ENCODE results near the gene PLA2G3. TPM values are rescaled to one million over a fixed set of nuclear protein-coding genes. Genes with fewer than 3 reads are reported as not detected.

PLA2G3 gene
- total and polyA plus RNA-seq, 2 of the 13 experiments (the other 11 are each of a cell fraction or from before 2014, with no cell fraction given): 0.12 to 0.42 TPM

DNA sequence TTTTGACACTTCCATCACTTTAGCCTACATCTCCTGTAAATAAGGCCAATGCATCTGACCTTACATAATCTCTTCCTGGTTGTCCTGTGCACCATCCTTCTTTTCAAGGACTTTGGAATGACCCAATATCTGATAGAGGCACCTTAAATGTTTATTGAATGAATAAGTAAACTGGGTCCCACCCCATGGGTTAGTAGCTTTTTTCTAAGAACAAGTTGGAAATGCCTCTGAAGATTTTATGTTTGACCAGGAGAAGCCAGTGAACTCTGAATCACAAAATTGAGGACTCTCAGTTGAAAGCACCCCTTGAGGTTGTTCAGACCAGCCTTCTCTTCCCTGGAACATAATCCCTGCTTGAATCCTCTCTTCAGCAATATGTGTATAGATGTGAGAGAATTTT is 21.1 kb upstream of the PLA2G3 start:
- Histone ChIP-seq H2AFZ (ENCODE audit: low read length) (no peak overlapping the region), H3K9ac (ENCODE audit: insufficient read depth, low read depth, low read length) (peak overlapping the region; percentile 87), H3K27ac (ENCODE audit: extremely low read length, insufficient read depth, low read length) (no peak overlapping the region), H3K36me3 (replicated peaks in 1 of 2; ENCODE audit: control insufficient read depth in 1 of 2, insufficient read depth in 2 of 2, low read length in 2 of 2) (peaks cover 3 to 13% of the 10 kb centered on the region in 2 experiments; a peak in 4 of 5 replicates), H3K4me1 (ENCODE audit: insufficient read depth, low read length) (peaks cover 29% of the 10 kb centered on the region), H3K4me2 (ENCODE audit: low read depth, low read length) (peak overlapping the region; percentile 73), H3K4me3 (replicated peaks in 1 of 3; ENCODE audit: insufficient read depth in 1 of 3, low read depth in 2 of 3, low read length in 3 of 3) (peak overlapping the region; percentile 84 to 92 (median 90); a peak in 5 of 6 replicates), H3K79me2 (ENCODE audit: insufficient read depth, low read length) (peaks cover 34% of the 10 kb centered on the region), H3K27me3 (ENCODE audit: control insufficient read depth in 1 of 2, insufficient read depth in 2 of 2, low read length in 2 of 2) (no peaks in the 10 kb centered on the region; a peak in 1 of 5 replicates), H3K9me3 (ENCODE audit: low read length) (no peaks in the 10 kb centered on the region), H4K20me1 (ENCODE audit: insufficient read depth, low read length) (peaks cover 5% of the 10 kb centered on the region; the same call in 1 of the 2 replicates)
- TF ChIP-seq BCL6 (CRISPR knock-in tag; IDR thresholded peaks at IDR 0.05): 0 out of 2 replicates have a peak, but pooled peaks have one; percentile 10
- TF ChIP-seq FOXA1 (IDR thresholded peaks at IDR 0.05): no peak
- 0 out of 2 replicates have a peak, but pooled peaks have one; percentile 16 for TF ChIP-seq FOXA1 (CRISPR knock-in tag; IDR thresholded peaks at IDR 0.05)
- TF ChIP-seq FOXA3 (CRISPR knock-in tag; IDR thresholded peaks at IDR 0.05): 0 out of 2 replicates have a peak, but pooled peaks have one; percentile 10
- TF ChIP-seq, protein P1, sequence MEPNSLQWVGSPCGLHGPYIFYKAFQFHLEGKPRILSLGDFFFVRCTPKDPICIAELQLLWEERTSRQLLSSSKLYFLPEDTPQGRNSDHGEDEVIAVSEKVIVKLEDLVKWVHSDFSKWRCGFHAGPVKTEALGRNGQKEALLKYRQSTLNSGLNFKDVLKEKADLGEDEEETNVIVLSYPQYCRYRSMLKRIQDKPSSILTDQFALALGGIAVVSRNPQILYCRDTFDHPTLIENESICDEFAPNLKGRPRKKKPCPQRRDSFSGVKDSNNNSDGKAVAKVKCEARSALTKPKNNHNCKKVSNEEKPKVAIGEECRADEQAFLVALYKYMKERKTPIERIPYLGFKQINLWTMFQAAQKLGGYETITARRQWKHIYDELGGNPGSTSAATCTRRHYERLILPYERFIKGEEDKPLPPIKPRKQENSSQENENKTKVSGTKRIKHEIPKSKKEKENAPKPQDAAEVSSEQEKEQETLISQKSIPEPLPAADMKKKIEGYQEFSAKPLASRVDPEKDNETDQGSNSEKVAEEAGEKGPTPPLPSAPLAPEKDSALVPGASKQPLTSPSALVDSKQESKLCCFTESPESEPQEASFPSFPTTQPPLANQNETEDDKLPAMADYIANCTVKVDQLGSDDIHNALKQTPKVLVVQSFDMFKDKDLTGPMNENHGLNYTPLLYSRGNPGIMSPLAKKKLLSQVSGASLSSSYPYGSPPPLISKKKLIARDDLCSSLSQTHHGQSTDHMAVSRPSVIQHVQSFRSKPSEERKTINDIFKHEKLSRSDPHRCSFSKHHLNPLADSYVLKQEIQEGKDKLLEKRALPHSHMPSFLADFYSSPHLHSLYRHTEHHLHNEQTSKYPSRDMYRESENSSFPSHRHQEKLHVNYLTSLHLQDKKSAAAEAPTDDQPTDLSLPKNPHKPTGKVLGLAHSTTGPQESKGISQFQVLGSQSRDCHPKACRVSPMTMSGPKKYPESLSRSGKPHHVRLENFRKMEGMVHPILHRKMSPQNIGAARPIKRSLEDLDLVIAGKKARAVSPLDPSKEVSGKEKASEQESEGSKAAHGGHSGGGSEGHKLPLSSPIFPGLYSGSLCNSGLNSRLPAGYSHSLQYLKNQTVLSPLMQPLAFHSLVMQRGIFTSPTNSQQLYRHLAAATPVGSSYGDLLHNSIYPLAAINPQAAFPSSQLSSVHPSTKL (CRISPR knock-in tag; IDR thresholded peaks at IDR 0.05): peak; percentile 30; the same call in 1 of the 2 replicates
- TF ChIP-seq NFKBIZ (CRISPR knock-in tag; IDR thresholded peaks at IDR 0.05): no peak
- TF ChIP-seq ZFY (CRISPR knock-in tag; IDR thresholded peaks at IDR 0.05): no peak
- TF ChIP-seq, protein P2, sequence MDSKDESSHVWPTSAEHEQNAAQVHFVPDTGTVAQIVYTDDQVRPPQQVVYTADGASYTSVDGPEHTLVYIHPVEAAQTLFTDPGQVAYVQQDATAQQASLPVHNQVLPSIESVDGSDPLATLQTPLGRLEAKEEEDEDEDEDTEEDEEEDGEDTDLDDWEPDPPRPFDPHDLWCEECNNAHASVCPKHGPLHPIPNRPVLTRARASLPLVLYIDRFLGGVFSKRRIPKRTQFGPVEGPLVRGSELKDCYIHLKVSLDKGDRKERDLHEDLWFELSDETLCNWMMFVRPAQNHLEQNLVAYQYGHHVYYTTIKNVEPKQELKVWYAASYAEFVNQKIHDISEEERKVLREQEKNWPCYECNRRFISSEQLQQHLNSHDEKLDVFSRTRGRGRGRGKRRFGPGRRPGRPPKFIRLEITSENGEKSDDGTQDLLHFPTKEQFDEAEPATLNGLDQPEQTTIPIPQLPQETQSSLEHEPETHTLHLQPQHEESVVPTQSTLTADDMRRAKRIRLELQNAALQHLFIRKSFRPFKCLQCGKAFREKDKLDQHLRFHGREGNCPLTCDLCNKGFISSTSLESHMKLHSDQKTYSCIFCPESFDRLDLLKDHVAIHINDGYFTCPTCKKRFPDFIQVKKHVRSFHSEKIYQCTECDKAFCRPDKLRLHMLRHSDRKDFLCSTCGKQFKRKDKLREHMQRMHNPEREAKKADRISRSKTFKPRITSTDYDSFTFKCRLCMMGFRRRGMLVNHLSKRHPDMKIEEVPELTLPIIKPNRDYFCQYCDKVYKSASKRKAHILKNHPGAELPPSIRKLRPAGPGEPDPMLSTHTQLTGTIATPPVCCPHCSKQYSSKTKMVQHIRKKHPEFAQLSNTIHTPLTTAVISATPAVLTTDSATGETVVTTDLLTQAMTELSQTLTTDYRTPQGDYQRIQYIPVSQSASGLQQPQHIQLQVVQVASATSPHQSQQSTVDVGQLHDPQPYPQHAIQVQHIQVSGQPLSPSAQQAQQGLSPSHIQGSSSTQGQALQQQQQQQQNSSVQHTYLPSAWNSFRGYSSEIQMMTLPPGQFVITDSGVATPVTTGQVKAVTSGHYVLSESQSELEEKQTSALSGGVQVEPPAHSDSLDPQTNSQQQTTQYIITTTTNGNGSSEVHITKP (CRISPR knock-in tag; IDR thresholded peaks at IDR 0.05; ENCODE audit: low read depth): peak; percentile 86
- no peak for ATAC-seq
- POLR2A ChIA-PET: interaction anchor here (1.1 to 3.0 kb wide), 7 partner anchors 26 to 193 kb away, joined by 3 to 12 read pairs (median 7); partner anchors contain the start of genes LIMK2, MORC2, SELENOM and TUG1
- FAIRE-seq: no peak
- BruUV-seq (replicated peaks): no TSS peak
- DNase-seq (ENCODE audit: low spot score): no peak
- in situ Hi-C loops (cut with HindIII; ENCODE audit: extremely low pct_ligation_motif_present, low pct_unique_long_range_greater_than_20kb): no loop called here
- CTCF ChIA-PET (ENCODE audit: low intra/inter-chr PET ratio, low total read pairs): no interaction called here
- intact Hi-C loops (cut with micrococcal nuclease; ENCODE audit: unreplicated experiment): loop anchor here (5.0 kb wide), 1 partner anchor 71 kb away; no protein-coding TSS in a partner anchor
